Psoas muscle (tissue), 8 donors: Measurements from ENCODE around the gene SMIM20. TPM values are rescaled to one million over a fixed set of nuclear protein-coding genes. Genes with fewer than 3 reads are reported as not detected.

Experiments
- ATAC-seq, 4 donors: fragments of 200-7000 bp; cut with Tn5 transposase; one replicate each; pipeline ENCODE4 v1.9.1; 2020; ENCODE audit warnings: moderate library complexity in 3 of 4, mild to moderate bottlenecking in 2 of 4
- DNase-seq, 2 donors: peaks; one replicate each; pipeline ENCODE4 v3.0.0-alpha.2; 2020
- H3K27ac ChIP-seq: fragments of 200-600 bp; one replicate; pipeline ENCODE4 v1.8.0; 2022
- H3K27me3 ChIP-seq, 3 donors: fragments of 200-600 bp in 1 of 3; one replicate each; pipeline versions ENCODE4 v1.6.1 to v1.8.0; 2013 to 2022; ENCODE audit warnings: low read length in 2 of 3, mild to moderate bottlenecking in 2 of 3, moderate library complexity in 1 of 3; ENCODE audit not compliant: insufficient read depth in 3 of 3
- H3K36me3 ChIP-seq, 2 donors: fragments of 200-600 bp in 1 of 2; one replicate each; pipeline versions ENCODE4 v1.6.1 to v1.8.0; 2013 to 2022; ENCODE audit warnings: low read depth in 1 of 2, mild to moderate bottlenecking in 1 of 2, moderate library complexity in 1 of 2; ENCODE audit not compliant: insufficient read depth in 1 of 2
- H3K4me1 ChIP-seq: fragments of 200-600 bp; one replicate; pipeline ENCODE4 v1.8.0; 2022
- H3K4me3 ChIP-seq: fragments of 200-600 bp; one replicate; pipeline ENCODE4 v1.8.0; 2022; ENCODE audit warnings: mild to moderate bottlenecking
- H3K9me3 ChIP-seq: fragments of 200-600 bp; one replicate; pipeline ENCODE4 v1.8.0; 2022
- WGBS, 3 donors: extraction: QIAGEN DNeasy Blood & Tissue Kit; methylation state at CpG; one replicate each; pipeline versions ENCODE4 v1.1.6 to v1.1.7; 2013; 5-methylcytosine and 5-hydroxymethylcytosine counted together
- intact Hi-C, 2 donors: fragments of 100-400 bp; cut with DNase I; formaldehyde crosslinking; loops; one replicate each; pipeline versions ENCODE4 v1.11.0 to v1.14.2; 2022
- polyA plus RNA-seq, 3 donors: library from polyadenylated mRNA; stranded (reverse); fragments of 200-250 nt; gene quantifications; one replicate each; pipeline ENCODE4 v1.2.3, GENCODE V29; 2013
- total RNA-seq, 4 donors: library from RNA; stranded (reverse); fragmentation: NEBNext Ultra II Directional in 2 of 4; extraction: Animal tissue kit (Norgen Biotek cat#: 25700) in 2 of 4; gene quantifications; one replicate each; pipeline versions ENCODE4 v1.2.1 to v1.2.4, GENCODE V29; 2021 to 2023
- TF ChIP-seq, protein P1 (sequence below): fragments of 200-600 bp; IDR thresholded peaks from one replicate; pipeline ENCODE4 v1.8.0; 2022; ENCODE audit warnings: antibody characterized with exemption
- donor health status: healthy with polysubstance abuse.
- donor health status: DM: no; HTN: no; CAD: no; lungs with moderate emphysema.
- donor health status: Bipolar disorder and iron deficiency.
- donor health status: healthy.
- donor health status: DM: yes; HTN: yes; CAD: no.
- donor health status: DM: no; HTN: no; CAD: no.
- donor health status: DM: no; HTN: no; CAD: no.
- donor health status: DM: yes; HTN: yes; CAD: no.

SMIM20 gene
- total and polyA plus RNA-seq, 7 donors = 30.9 to 100 (median 47.6) TPM

- no peaks in the 10 kb centered on the region for H3K36me3 ChIP-seq
- 60 to 77% (median 68%) methylated on average over 6 of the region's 6 CpGs for WGBS, 3 donors
- TF ChIP-seq, protein P1, sequence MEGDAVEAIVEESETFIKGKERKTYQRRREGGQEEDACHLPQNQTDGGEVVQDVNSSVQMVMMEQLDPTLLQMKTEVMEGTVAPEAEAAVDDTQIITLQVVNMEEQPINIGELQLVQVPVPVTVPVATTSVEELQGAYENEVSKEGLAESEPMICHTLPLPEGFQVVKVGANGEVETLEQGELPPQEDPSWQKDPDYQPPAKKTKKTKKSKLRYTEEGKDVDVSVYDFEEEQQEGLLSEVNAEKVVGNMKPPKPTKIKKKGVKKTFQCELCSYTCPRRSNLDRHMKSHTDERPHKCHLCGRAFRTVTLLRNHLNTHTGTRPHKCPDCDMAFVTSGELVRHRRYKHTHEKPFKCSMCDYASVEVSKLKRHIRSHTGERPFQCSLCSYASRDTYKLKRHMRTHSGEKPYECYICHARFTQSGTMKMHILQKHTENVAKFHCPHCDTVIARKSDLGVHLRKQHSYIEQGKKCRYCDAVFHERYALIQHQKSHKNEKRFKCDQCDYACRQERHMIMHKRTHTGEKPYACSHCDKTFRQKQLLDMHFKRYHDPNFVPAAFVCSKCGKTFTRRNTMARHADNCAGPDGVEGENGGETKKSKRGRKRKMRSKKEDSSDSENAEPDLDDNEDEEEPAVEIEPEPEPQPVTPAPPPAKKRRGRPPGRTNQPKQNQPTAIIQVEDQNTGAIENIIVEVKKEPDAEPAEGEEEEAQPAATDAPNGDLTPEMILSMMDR = no peak
- no peaks in the 10 kb centered on the region for H3K9me3 ChIP-seq
- H3K27ac ChIP-seq = no peak overlapping the region
- H3K27me3 ChIP-seq = peaks cover 0 to 6% (median 0%) of the 10 kb centered on the region in 3 donors
- H3K4me3 ChIP-seq = no peak overlapping the region
- DNase-seq = no peak
- no peak for ATAC-seq
- intact Hi-C loops = no loop called here
- H3K4me1 ChIP-seq = no peaks in the 10 kb centered on the region
Observed at GRCh38 chr4:25970691-25971432, 56.8 kb downstream of the SMIM20 start.

GRCh38 chr4:25972366-25972765 lies 58.3 kb downstream of the SMIM20 start:
- intact Hi-C loops = no loop called here
- Histone ChIP-seq H3K36me3 (no peaks in the 10 kb centered on the region), H3K9me3 (no peaks in the 10 kb centered on the region), H3K27me3 (peaks cover 0 to 6% (median 0%) of the 10 kb centered on the region in 3 donors), H3K27ac (no peak overlapping the region), H3K4me3 (no peak overlapping the region), H3K4me1 (no peaks in the 10 kb centered on the region)
- WGBS, 3 donors = 97 to 98% (median 98%) methylated on average over 4 of the region's 4 CpGs
- TF ChIP-seq, protein P1 = no peak
- DNase-seq (no peak), ATAC-seq (no peak)

GRCh38 chr4:25972984-25973745 lies 59.1 kb downstream of the SMIM20 start:
- DNase-seq = no peak
- intact Hi-C loops = no loop called here
- Histone ChIP-seq H3K4me1 (no peaks in the 10 kb centered on the region), H3K36me3 (no peaks in the 10 kb centered on the region), H3K27ac (no peak overlapping the region), H3K27me3 (peaks cover 0 to 6% (median 0%) of the 10 kb centered on the region in 3 donors), H3K9me3 (no peaks in the 10 kb centered on the region), H3K4me3 (no peak overlapping the region)
- WGBS, 3 donors = 36 to 54% (median 46%) methylated on average over 8 of the region's 8 CpGs
- TF ChIP-seq, protein P1 = no peak
- ATAC-seq = no peak

GRCh38 chr4:25976780-25977179 lies 62.8 kb downstream of the SMIM20 start:
- Histone ChIP-seq H3K9me3 (no peaks in the 10 kb centered on the region), H3K27ac (no peak overlapping the region), H3K4me1 (no peaks in the 10 kb centered on the region), H3K4me3 (no peak overlapping the region), H3K36me3 (no peaks in the 10 kb centered on the region), H3K27me3 (no peaks in the 10 kb centered on the region)
- intact Hi-C loops = no loop called here
- ATAC-seq = no peak
- 79 to 91% (median 84%) methylated on average over 7 of the region's 7 CpGs for WGBS, 3 donors
- DNase-seq = no peak
- TF ChIP-seq, protein P1 = no peak
